GM12878 (cell line): Measurements from ENCODE around the gene AURKA. TPM values are rescaled to one million over a fixed set of nuclear protein-coding genes. Genes with fewer than 3 reads are reported as not detected.

ENCODE experiments used
- CHD4 ChIP-seq: fragments of 200-600 bp; sonication (generic); IDR thresholded peaks from 2 replicates; pipeline ENCODE4 v1.6.1; 2016; ENCODE audit warnings: mild to moderate bottlenecking
- TBL1XR1 ChIP-seq: IDR thresholded peaks from 2 replicates; pipeline ENCODE4 v1.6.1; 2012; ENCODE audit warnings: low read depth, low read length, improper control_type of control experiment
- polyA plus RNA-seq, 11 experiments: library from polyadenylated mRNA; depleted of rRNA in 4 of 11; unstranded in 6 of 11; stranded (reverse) in 5 of 11; fragments of >200 nt; fragmentation: Nextera tagmentation in 4 of 11; fragmentation: Illumina TruSeq in 1 of 11; extraction: Ambion mirVana in 4 of 11; extraction: Trizol in 1 of 11; gene quantifications; 1 replicate in 1 of 11; 2 replicates in 10 of 11; pipeline versions ENCODE4 v1.2.1 to v1.2.3, GENCODE V29; 2011 to 2016; ENCODE audit warnings: inconsistent platforms in 2 of 11, missing spikeins in 2 of 11, low read depth in 1 of 11
- total RNA-seq, 4 experiments: library from RNA; depleted of rRNA in 3 of 4; stranded (reverse); fragments of >200 nt in 3 of 4; fragmentation: Illumina TruSeq in 1 of 4; extraction: Trizol in 1 of 4; gene quantifications; 2 replicates each; pipeline versions ENCODE4 v1.2.1 to v1.2.3, GENCODE V29; 2013 to 2021
- TF ChIP-seq, protein P1 (sequence below): IDR thresholded peaks from 2 replicates; pipeline ENCODE4 v1.6.1; 2011; ENCODE audit warnings: borderline replicate concordance, low read depth, mild to moderate bottlenecking, moderate library complexity, low read length; ENCODE audit not compliant: insufficient read depth, poor library complexity, severe bottlenecking
- TF ChIP-seq, protein P2 (sequence below): fragments of 450-650 bp; IDR thresholded peaks from 2 replicates; pipeline ENCODE4 v1.6.1; 2014; ENCODE audit warnings: mild to moderate bottlenecking
- TF ChIP-seq, protein P3 (sequence below): fragments of 450-650 bp; formaldehyde crosslinking; IDR thresholded peaks from 2 replicates; pipeline ENCODE4 v1.5.0; 2022; ENCODE audit warnings: mild to moderate bottlenecking, missing genetic modification characterization

Gene AURKA
- total and polyA plus RNA-seq, 10 of the 15 experiments (the other 5 are each of a cell fraction or from before 2014, with no cell fraction given), result 57.3 to 122 (median 73.4) TPM

DNA sequence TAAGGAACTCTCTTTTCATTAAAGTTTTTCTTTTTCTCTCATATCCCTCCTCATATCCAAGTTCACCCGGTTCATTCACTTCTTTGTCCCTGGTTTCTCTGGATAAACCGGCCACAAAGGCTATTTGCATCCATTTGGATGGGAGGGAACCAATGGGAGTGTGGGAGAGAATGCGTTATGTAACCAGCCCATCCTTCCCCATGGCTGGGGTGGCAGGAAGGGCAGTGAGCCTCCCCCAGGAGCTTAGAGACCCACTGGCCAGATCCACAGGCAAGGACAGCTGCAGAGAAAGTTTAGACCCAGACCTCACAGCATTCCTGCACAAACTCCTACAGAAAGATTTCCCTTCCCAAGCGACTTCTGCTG is 30.8 kb upstream of the AURKA start (continued):
- TF ChIP-seq, protein P1, sequence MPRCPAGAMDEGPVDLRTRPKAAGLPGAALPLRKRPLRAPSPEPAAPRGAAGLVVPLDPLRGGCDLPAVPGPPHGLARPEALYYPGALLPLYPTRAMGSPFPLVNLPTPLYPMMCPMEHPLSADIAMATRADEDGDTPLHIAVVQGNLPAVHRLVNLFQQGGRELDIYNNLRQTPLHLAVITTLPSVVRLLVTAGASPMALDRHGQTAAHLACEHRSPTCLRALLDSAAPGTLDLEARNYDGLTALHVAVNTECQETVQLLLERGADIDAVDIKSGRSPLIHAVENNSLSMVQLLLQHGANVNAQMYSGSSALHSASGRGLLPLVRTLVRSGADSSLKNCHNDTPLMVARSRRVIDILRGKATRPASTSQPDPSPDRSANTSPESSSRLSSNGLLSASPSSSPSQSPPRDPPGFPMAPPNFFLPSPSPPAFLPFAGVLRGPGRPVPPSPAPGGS, result no peak
- TF ChIP-seq CHD4, result no peak
- TF ChIP-seq TBL1XR1, result no peak
- TF ChIP-seq, protein P2, sequence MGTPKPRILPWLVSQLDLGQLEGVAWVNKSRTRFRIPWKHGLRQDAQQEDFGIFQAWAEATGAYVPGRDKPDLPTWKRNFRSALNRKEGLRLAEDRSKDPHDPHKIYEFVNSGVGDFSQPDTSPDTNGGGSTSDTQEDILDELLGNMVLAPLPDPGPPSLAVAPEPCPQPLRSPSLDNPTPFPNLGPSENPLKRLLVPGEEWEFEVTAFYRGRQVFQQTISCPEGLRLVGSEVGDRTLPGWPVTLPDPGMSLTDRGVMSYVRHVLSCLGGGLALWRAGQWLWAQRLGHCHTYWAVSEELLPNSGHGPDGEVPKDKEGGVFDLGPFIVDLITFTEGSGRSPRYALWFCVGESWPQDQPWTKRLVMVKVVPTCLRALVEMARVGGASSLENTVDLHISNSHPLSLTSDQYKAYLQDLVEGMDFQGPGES, result no peak
- TF ChIP-seq, protein P3, sequence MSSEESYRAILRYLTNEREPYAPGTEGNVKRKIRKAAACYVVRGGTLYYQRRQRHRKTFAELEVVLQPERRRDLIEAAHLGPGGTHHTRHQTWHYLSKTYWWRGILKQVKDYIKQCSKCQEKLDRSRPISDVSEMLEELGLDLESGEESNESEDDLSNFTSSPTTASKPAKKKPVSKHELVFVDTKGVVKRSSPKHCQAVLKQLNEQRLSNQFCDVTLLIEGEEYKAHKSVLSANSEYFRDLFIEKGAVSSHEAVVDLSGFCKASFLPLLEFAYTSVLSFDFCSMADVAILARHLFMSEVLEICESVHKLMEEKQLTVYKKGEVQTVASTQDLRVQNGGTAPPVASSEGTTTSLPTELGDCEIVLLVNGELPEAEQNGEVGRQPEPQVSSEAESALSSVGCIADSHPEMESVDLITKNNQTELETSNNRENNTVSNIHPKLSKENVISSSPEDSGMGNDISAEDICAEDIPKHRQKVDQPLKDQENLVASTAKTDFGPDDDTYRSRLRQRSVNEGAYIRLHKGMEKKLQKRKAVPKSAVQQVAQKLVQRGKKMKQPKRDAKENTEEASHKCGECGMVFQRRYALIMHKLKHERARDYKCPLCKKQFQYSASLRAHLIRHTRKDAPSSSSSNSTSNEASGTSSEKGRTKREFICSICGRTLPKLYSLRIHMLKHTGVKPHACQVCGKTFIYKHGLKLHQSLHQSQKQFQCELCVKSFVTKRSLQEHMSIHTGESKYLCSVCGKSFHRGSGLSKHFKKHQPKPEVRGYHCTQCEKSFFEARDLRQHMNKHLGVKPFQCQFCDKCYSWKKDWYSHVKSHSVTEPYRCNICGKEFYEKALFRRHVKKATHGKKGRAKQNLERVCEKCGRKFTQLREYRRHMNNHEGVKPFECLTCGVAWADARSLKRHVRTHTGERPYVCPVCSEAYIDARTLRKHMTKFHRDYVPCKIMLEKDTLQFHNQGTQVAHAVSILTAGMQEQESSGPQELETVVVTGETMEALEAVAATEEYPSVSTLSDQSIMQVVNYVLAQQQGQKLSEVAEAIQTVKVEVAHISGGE (CRISPR knock-in tag), result no peak
